Loucy (cell line): ENCODE data around the gene RIN3.

Source experiments
- CTCF ChIP-seq: fragments of 200-600 bp; sonication (generic); conservative IDR thresholded peaks from 2 replicates; pipeline ENCODE4 v1.5.1; 2014; ENCODE audit warnings: mild to moderate bottlenecking, antibody characterized with exemption, low read length
- EZH2phosphoT487 ChIP-seq: fragments of 200-600 bp; IDR thresholded peaks from 2 replicates; pipeline ENCODE4 v1.6.1; 2018; ENCODE audit warnings: antibody characterized with exemption, mild to moderate bottlenecking, moderate library complexity, borderline replicate concordance

- TF ChIP-seq CTCF (no peak), EZH2phosphoT487 (no peak)
These were observed 142.9 kb downstream of the RIN3 start for GRCh38 chr14:92656306-92657081.
